GM12878 (cell line): Measurements from ENCODE around the gene CD79A. TPM values are rescaled to one million over a fixed set of nuclear protein-coding genes. Genes with fewer than 3 reads are reported as not detected.

Source experiments
- ATAC-seq: fragments of 200-7000 bp; cut with Tn5 transposase; 3 replicates; pipeline ENCODE4 v1.9.1; 2020; ENCODE audit warnings: mild to moderate bottlenecking, moderate library complexity
- BruUV-seq: library from RNA; stranded (reverse); fragments of 400-500 nt; replicated peaks from 2 replicates; lab custom pipeline; 2021; lab: Mats Ljungman, UMichigan
- CTCF ChIA-PET: fragments of 300-600 bp; sonication (Branson Sonifier 250); formaldehyde crosslinking; extraction: SDS; loops from one replicate; lab custom pipeline; 2021; ENCODE audit warnings: inconsistent platforms; lab: Yijun Ruan, JAX
- POLR2A ChIA-PET: fragments of 350-600 bp; formaldehyde crosslinking; extraction: SDS; loops from one replicate; lab custom pipeline; 2021; ENCODE audit warnings: inconsistent platforms; lab: Charles Lee
- RAD21 ChIA-PET: fragments of 300-600 bp; sonication (Branson Sonifier 250); formaldehyde crosslinking; loops from one replicate; lab custom pipeline; 2023; ENCODE audit warnings: antibody characterized with exemption; ENCODE audit not compliant: unreplicated experiment; lab: Charles Lee
- SMC1A ChIA-PET: fragments of 300-600 bp; sonication (Branson Sonifier 250); formaldehyde crosslinking; loops from one replicate; lab custom pipeline; 2023; ENCODE audit not compliant: unreplicated experiment, uncharacterized antibody; lab: Charles Lee
- DNase-seq: peaks from one replicate; pipeline ENCODE4 v3.0.0-alpha.2; 2011; ENCODE audit warnings: low read depth, low spot score
- FAIRE-seq: peaks from 3 replicates; lab custom pipeline; 2011; peaks lifted over from hg19 to GRCh38; lab: Jason Lieb, UNC
- H2AFZ ChIP-seq: 2 replicates; pipeline ENCODE4 v1.6.0; 2011; ENCODE audit warnings: low read depth, low read length, control low read depth; ENCODE audit not compliant: control insufficient read depth
- H3K27ac ChIP-seq: 2 replicates; pipeline ENCODE4 v1.5.1; 2011; ENCODE audit warnings: control low read depth; ENCODE audit not compliant: control insufficient read depth, insufficient read depth
- H3K27me3 ChIP-seq, 2 experiments: replicated peaks in 1 of 2; 2 replicates each; pipeline versions ENCODE4 v1.6.0 to v1.6.1; 2011; ENCODE audit warnings: low read length in 1 of 2; ENCODE audit not compliant: control insufficient read depth in 2 of 2, insufficient read depth in 2 of 2
- H3K36me3 ChIP-seq, 2 experiments: 2 replicates each; pipeline ENCODE4 v1.5.1; 2011; ENCODE audit warnings: low read length in 1 of 2; ENCODE audit not compliant: control insufficient read depth in 2 of 2, insufficient read depth in 2 of 2
- H3K4me1 ChIP-seq: 2 replicates; pipeline ENCODE4 v1.6.1; 2011; ENCODE audit warnings: mild to moderate bottlenecking, low read length, moderate library complexity, mixed read lengths; ENCODE audit not compliant: control insufficient read depth, insufficient read depth
- H3K4me2 ChIP-seq: 2 replicates; pipeline ENCODE4 v1.6.0; 2011; ENCODE audit warnings: control low read depth; ENCODE audit not compliant: control insufficient read depth, insufficient read depth
- H3K4me3 ChIP-seq: fragments of 200-600 bp; sonication (generic); 2 replicates; pipeline ENCODE4 v1.5.1; 2016
- H3K79me2 ChIP-seq: 2 replicates; pipeline ENCODE4 v1.6.0; 2011; ENCODE audit warnings: low read length; ENCODE audit not compliant: control insufficient read depth, insufficient read depth
- H3K9ac ChIP-seq: 2 replicates; pipeline ENCODE4 v1.8.0; 2011; ENCODE audit warnings: low read length, control low read depth, mixed read lengths; ENCODE audit not compliant: control insufficient read depth, insufficient read depth
- H3K9me3 ChIP-seq: replicated peaks from 3 replicates; pipeline ENCODE4 v1.5.1; 2011; ENCODE audit warnings: mild to moderate bottlenecking, low read length; ENCODE audit not compliant: control insufficient read depth, insufficient read depth
- H4K20me1 ChIP-seq: 2 replicates; pipeline ENCODE4 v1.6.0; 2011; ENCODE audit not compliant: control insufficient read depth, insufficient read depth
- BACH1 ChIP-seq: fragments of 450-650 bp; IDR thresholded peaks from 2 replicates; pipeline ENCODE4 v1.6.1; 2017; ENCODE audit warnings: mild to moderate bottlenecking, borderline replicate concordance
- CBFB ChIP-seq: IDR thresholded peaks from 2 replicates; pipeline ENCODE4 v1.6.1; 2016; ENCODE audit warnings: antibody characterized with exemption, low read depth
- NR2C2 ChIP-seq: IDR thresholded peaks from 2 replicates; pipeline ENCODE4 v1.6.1; 2011; ENCODE audit warnings: borderline replicate concordance, low read depth; ENCODE audit not compliant: control insufficient read depth, insufficient read length
- NRF1 ChIP-seq: conservative IDR thresholded peaks from 2 replicates; pipeline ENCODE4 v1.6.1; 2011; ENCODE audit warnings: mild to moderate bottlenecking, low read depth, low read length, improper control_type of control experiment
- POLR2A ChIP-seq: IDR thresholded peaks from 2 replicates; pipeline ENCODE4 v1.6.1; 2011; ENCODE audit warnings: low read depth, mild to moderate bottlenecking, low read length
- POLR2AphosphoS5 ChIP-seq: IDR thresholded peaks from 2 replicates; pipeline ENCODE4 v1.6.1; 2011; ENCODE audit warnings: mild to moderate bottlenecking, low read length, inconsistent platforms
- TBL1XR1 ChIP-seq: IDR thresholded peaks from 2 replicates; pipeline ENCODE4 v1.6.1; 2012; ENCODE audit warnings: low read depth, low read length, improper control_type of control experiment
- WGBS: methylation state at CpG from one replicate; pipeline ENCODE4 v1.1.6; 2016; ENCODE audit warnings: low lambda C conversion rate; ENCODE audit not compliant: insufficient replicate concordance, insufficient coverage; ENCODE audit errors: missing lambda C conversion rate; 5-methylcytosine and 5-hydroxymethylcytosine counted together
- in situ Hi-C: fragments of 300-500 bp; cut with MboI; formaldehyde crosslinking; loops from 9 replicates; pipeline ENCODE4 v1.14.3; 2018; ENCODE audit warnings: mixed read lengths
- intact Hi-C: fragments of 100-400 bp; cut with micrococcal nuclease; formaldehyde crosslinking; loops from one replicate; pipeline ENCODE4 v1.14.2; 2022; ENCODE audit not compliant: unreplicated experiment
- polyA plus RNA-seq, 11 experiments: library from polyadenylated mRNA; depleted of rRNA in 4 of 11; unstranded in 6 of 11; stranded (reverse) in 5 of 11; fragments of >200 nt; fragmentation: Nextera tagmentation in 4 of 11; fragmentation: Illumina TruSeq in 1 of 11; extraction: Ambion mirVana in 4 of 11; extraction: Trizol in 1 of 11; gene quantifications; 1 replicate in 1 of 11; 2 replicates in 10 of 11; pipeline versions ENCODE4 v1.2.1 to v1.2.3, GENCODE V29; 2011 to 2016; ENCODE audit warnings: inconsistent platforms in 2 of 11, missing spikeins in 2 of 11, low read depth in 1 of 11
- total RNA-seq, 4 experiments: library from RNA; depleted of rRNA in 3 of 4; stranded (reverse); fragments of >200 nt in 3 of 4; fragmentation: Illumina TruSeq in 1 of 4; extraction: Trizol in 1 of 4; gene quantifications; 2 replicates each; pipeline versions ENCODE4 v1.2.1 to v1.2.3, GENCODE V29; 2013 to 2021

Gene CD79A
- total and polyA plus RNA-seq, 10 of the 15 experiments (the other 5 are each of a cell fraction or from before 2014, with no cell fraction given) = 38.8 to 414 (median 282) TPM

DNA sequence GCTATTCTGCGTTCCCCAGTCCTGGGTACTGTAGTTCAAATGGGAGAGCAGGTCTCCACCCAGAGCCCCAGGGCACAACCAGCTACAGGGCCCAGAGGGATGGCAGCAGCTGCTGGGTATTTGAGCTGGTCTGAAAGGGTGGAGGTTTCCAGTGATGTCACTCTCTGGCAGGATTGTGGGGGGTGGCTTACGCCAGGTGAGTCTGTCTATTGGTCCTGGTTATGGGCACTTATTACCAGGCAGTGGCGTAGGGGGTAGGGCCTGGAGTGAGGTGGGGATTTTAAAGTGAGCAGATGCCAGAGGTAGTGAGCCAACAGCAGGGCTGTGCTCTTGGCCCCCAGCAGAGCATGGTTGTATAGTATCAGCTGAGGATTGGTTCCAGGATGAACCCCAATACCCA is 10.8 kb upstream of the CD79A start:
- Histone ChIP-seq H3K4me1 (peaks cover 71% of the 10 kb centered on the region), H3K4me2 (peak overlapping the region; percentile 52; the same call in 1 of the 2 replicates), H3K9me3 (no peaks in the 10 kb centered on the region), H3K27ac (no peak overlapping the region), H3K27me3 (no peaks in the 10 kb centered on the region)
- no peak for DNase-seq
- in situ Hi-C loops = no loop called here
- TF ChIP-seq NRF1 (no peak), CBFB (0 out of 2 replicates have a peak, but pooled peaks have one; percentile 22), BACH1 (0 out of 2 replicates have a peak, but pooled peaks have one; percentile 27), POLR2A (peak; percentile 64; the same call in 1 of the 2 replicates), TBL1XR1 (no peak), NR2C2 (no peak), POLR2AphosphoS5 (peak; percentile 53)
- TF ChIP-seq, all 136 proteins: peak for 4
- Histone ChIP-seq H2AFZ (no peak overlapping the region), H4K20me1 (peaks cover 31% of the 10 kb centered on the region), H3K4me3 (peak overlapping the region; percentile 55), H3K79me2 (peaks cover 71% of the 10 kb centered on the region), H3K36me3 (peaks cover 44 to 50% of the 10 kb centered on the region in 2 experiments), H3K9ac (no peak overlapping the region)
- ATAC-seq (peak; percentile 7), FAIRE-seq (no peak)
- RAD21 ChIA-PET = no interaction called here
- SMC1A ChIA-PET = no interaction called here
- POLR2A ChIA-PET = interaction anchor here (1.3 kb wide), 1 partner anchor 10 kb away, joined by 4 read pairs; no protein-coding TSS in a partner anchor
- no TSS peak for BruUV-seq
- WGBS = 98% methylated on average over 3 of the region's 3 CpGs
- intact Hi-C loops = no loop called here
- CTCF ChIA-PET = interaction anchor here (0.6 to 1.4 kb wide), 3 partner anchors 22 to 268 kb away, joined by 3 to 7 read pairs (median 5); no protein-coding TSS in a partner anchor
